Cardiac muscle cell (in vitro differentiated cells and primary cell): ENCODE results near the gene IRAK2. TPM values are rescaled to one million over a fixed set of nuclear protein-coding genes. Genes with fewer than 3 reads are reported as not detected.

ENCODE experiments used
- DNase-seq, 2 donors: peaks; one replicate each; pipeline versions ENCODE4 v3.0.0 to v3.0.0-alpha.2; 2010 to 2017; ENCODE audit warnings: low read depth in 1 of 2, low spot score in 1 of 2
- H3K27ac ChIP-seq: fragments of 200-600 bp; sonication (generic); 2 replicates; pipeline ENCODE4 v1.5.1; 2016
- H3K27me3 ChIP-seq: fragments of 200-600 bp; sonication (generic); 2 replicates; pipeline ENCODE4 v1.6.0; 2016; ENCODE audit warnings: control low read depth
- H3K36me3 ChIP-seq: fragments of 200-600 bp; sonication (generic); 2 replicates; pipeline ENCODE4 v1.5.1; 2016; ENCODE audit warnings: control low read depth
- H3K4me1 ChIP-seq: fragments of 200-600 bp; sonication (generic); 2 replicates; pipeline ENCODE4 v1.8.1; 2017; ENCODE audit warnings: low read depth, mild to moderate bottlenecking, mixed run types
- H3K4me3 ChIP-seq: fragments of 200-600 bp; sonication (generic); 2 replicates; pipeline ENCODE4 v1.5.1; 2016; ENCODE audit warnings: mild to moderate bottlenecking
- H3K9me3 ChIP-seq: fragments of 200-600 bp; sonication (generic); 2 replicates; pipeline ENCODE4 v1.5.1; 2017; ENCODE audit warnings: low read depth, mild to moderate bottlenecking, control low read depth
- polyA plus RNA-seq: library from polyadenylated mRNA; unstranded; fragments of >200 nt; fragmentation: Nextera tagmentation; extraction: Ambion mirVana; gene quantifications from 2 replicates; pipeline ENCODE4 v1.2.1, GENCODE V29; 2016
- total RNA-seq: library from RNA; depleted of rRNA; stranded (reverse); fragments of >200 nt; gene quantifications from 2 replicates; pipeline ENCODE4 v1.2.3, GENCODE V29; 2016
- TF ChIP-seq, protein P1 (sequence below): IDR thresholded peaks from 2 replicates; pipeline ENCODE4 v1.5.1; 2012; ENCODE audit warnings: low read depth, mild to moderate bottlenecking, low read length

Gene IRAK2, protein sequence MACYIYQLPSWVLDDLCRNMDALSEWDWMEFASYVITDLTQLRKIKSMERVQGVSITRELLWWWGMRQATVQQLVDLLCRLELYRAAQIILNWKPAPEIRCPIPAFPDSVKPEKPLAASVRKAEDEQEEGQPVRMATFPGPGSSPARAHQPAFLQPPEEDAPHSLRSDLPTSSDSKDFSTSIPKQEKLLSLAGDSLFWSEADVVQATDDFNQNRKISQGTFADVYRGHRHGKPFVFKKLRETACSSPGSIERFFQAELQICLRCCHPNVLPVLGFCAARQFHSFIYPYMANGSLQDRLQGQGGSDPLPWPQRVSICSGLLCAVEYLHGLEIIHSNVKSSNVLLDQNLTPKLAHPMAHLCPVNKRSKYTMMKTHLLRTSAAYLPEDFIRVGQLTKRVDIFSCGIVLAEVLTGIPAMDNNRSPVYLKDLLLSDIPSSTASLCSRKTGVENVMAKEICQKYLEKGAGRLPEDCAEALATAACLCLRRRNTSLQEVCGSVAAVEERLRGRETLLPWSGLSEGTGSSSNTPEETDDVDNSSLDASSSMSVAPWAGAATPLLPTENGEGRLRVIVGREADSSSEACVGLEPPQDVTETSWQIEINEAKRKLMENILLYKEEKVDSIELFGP
- total RNA-seq (1.1 and 2.1 TPM in 2 replicates), polyA plus RNA-seq (1.1 TPM in 2 replicates)

DNA sequence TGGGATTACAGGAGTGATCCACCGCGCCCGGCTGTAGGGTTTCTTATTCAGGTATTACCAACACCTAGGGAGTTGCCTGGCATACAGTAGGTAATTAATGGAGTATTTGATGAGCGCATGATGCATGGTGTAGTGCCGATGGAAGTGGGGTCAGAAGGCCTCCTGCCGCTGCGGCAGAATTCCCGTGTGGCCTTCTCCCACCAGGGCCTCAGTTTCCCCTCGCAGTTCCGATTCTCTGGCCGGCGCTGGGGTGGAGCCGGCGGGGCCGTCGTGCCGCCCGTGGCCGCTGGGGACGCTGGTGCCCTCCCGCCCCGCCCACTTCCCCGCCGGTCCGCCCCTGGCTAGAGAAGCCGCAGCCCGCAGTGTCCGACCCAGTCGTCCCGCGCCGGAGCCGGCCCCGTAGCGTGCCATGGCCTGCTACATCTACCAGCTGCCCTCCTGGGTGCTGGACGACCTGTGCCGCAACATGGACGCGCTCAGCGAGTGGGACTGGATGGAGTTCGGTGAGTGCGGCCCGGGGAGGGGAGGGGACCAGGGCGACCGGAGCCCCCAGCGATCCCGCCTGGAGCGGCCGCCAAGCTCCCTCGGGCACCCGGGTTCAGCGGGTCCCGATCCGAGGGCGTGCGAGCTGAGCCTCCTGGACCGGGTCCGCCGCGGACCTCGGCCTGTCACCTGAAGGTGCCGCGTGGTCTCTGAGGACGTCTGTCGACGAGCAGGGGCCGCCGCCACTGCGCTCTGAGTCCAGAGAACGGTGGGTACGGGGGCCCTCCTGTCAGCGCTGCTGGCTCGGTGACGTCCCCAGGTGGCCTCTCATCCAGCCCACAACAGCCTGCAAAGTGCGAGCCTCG, at the start of gene IRAK2:
Gene IRAK2, plus strand, starts transcription at position 374 of the 848 bp plus-strand sequence. Its CDS starts 36 bp downstream, at position 410.
- Histone ChIP-seq H3K9me3 (no peaks in the 10 kb centered on the region), H3K27me3 (no peaks in the 10 kb centered on the region), H3K4me3 (peak within 1 kb of the TSS; percentile 52), H3K36me3 (no peaks in the 10 kb centered on the region), H3K27ac (no peak within 1 kb of the TSS), H3K4me1 (no peaks in the 10 kb centered on the region)
- DNase-seq, result peak; percentile 70 to 78
- TF ChIP-seq, protein P1, sequence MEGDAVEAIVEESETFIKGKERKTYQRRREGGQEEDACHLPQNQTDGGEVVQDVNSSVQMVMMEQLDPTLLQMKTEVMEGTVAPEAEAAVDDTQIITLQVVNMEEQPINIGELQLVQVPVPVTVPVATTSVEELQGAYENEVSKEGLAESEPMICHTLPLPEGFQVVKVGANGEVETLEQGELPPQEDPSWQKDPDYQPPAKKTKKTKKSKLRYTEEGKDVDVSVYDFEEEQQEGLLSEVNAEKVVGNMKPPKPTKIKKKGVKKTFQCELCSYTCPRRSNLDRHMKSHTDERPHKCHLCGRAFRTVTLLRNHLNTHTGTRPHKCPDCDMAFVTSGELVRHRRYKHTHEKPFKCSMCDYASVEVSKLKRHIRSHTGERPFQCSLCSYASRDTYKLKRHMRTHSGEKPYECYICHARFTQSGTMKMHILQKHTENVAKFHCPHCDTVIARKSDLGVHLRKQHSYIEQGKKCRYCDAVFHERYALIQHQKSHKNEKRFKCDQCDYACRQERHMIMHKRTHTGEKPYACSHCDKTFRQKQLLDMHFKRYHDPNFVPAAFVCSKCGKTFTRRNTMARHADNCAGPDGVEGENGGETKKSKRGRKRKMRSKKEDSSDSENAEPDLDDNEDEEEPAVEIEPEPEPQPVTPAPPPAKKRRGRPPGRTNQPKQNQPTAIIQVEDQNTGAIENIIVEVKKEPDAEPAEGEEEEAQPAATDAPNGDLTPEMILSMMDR, result peak; percentile 64

DNA sequence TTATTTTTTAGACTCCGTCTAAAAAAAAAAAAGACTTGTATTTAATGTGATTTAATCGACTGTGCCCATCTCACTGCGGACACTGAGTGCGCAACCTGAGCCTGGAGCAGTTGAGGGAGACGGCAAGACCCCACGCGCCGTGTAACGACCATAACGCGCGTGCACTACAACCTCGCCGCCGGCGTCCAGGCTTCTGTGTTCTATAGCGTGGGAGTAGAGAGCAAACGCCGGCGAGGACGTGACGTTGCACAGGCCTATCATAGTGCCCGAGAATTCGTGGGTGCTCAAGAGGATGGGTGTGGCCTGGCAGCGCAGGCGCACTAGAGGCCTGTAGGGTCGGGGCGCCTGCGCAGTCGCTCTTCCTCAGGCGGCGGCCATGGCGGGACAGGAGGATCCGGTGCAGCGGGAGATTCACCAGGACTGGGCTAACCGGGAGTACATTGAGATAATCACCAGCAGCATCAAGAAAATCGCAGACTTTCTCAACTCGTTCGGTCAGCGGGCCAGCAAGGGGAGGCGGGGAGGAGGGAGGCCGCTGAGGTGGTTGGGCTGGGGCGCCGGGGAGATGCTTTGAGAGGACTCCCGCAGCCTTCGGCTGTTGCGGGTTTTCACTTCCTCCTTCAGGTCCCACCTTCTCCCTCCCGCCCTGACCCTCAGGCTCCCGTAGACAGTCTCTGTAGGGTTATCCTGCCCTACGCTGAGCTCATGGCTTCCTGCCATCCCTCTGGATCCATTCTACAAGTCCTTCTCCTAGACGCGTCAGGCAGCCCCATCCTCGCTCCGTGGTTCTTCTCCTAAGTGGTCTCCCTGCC, 49.2 kb upstream of the IRAK2 start, which contains the start of gene BRK1:
Gene BRK1, plus strand, starts transcription at position 350 of the 812 bp plus-strand sequence. Its CDS starts 27 bp downstream, at position 377.
- H3K4me1 ChIP-seq, result peaks cover 6% of the 10 kb centered on the region
- DNase-seq, result peak; percentile 98
- peak within 1 kb of the TSS; percentile 77 for H3K27ac ChIP-seq
- H3K27me3 ChIP-seq, result no peaks in the 10 kb centered on the region
- no peaks in the 10 kb centered on the region for H3K36me3 ChIP-seq
- TF ChIP-seq, protein P1, result no peak
- peak within 1 kb of the TSS; percentile 71 for H3K4me3 ChIP-seq
- H3K9me3 ChIP-seq, result no peaks in the 10 kb centered on the region

DNA sequence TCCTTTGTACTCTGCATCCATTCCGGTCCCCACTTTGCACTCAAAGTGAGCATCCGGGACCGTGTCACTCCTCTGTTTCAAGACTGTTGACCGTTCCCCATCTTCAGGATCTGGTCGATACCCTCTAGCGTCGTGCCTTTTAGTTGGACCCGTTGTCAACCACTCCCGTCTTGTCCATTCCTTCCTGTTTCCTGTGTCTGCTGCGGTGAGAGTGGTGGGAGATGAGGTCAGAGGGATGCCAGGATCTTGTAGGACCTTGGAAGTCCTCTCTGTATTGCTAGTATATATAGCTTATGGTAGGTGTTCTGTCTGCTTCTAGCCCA, 48.6 kb upstream of the IRAK2 start:
- Histone ChIP-seq H3K27ac (peak overlapping the region; percentile 27), H3K4me3 (peak overlapping the region; percentile 71), H3K27me3 (no peaks in the 10 kb centered on the region), H3K36me3 (no peaks in the 10 kb centered on the region), H3K4me1 (peaks cover 6% of the 10 kb centered on the region), H3K9me3 (no peaks in the 10 kb centered on the region)
- TF ChIP-seq, protein P1, result no peak
- peak in 1 of 2 donors; percentile 44 for DNase-seq

DNA sequence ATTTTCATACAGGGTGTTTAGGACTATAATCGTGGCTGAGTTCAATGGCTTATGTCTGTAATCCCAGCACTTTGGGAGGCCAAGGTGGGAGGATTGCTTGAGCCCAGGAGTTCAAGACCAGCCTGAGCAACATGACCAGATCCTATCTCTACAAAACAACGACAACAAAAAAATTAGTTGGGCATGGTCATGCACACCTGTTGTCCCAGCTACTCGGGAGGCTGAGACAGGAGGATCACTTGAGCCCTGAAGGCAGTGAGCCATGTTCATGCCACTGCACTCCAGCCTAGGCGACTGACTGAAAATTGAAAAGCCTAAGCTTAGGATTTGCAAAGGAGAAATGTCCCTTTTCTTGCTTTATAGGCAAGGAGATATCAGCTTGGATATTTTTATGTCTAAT, 47.8 kb upstream of the IRAK2 start:
- no peaks in the 10 kb centered on the region for H3K9me3 ChIP-seq
- no peak overlapping the region for H3K4me3 ChIP-seq
- no peak overlapping the region for H3K27ac ChIP-seq
- DNase-seq, result no peak
- no peaks in the 10 kb centered on the region for H3K36me3 ChIP-seq
- peaks cover 6% of the 10 kb centered on the region for H3K4me1 ChIP-seq
- TF ChIP-seq, protein P1, result no peak
- H3K27me3 ChIP-seq, result no peaks in the 10 kb centered on the region

DNA sequence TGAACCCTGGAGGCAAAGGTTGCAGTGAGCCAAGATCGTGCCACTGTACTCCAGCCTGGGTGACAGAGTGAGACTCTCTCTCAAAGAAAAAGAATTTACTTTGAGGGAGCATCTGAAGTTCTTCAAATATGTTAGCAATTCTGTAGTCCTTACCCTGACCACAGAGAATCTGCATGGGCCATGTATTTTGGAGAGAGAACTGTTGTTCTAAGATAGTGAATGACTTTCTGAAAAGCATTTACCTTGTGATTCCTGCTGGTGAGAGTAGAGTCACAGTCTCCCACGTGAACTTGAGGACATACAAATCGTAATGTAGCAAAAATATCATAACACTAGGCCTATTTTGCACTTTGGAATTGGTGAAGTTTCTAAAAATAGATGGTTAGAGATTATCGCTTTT, 45.3 kb upstream of the IRAK2 start:
- peaks cover 6% of the 10 kb centered on the region for H3K4me1 ChIP-seq
- H3K27me3 ChIP-seq, result no peaks in the 10 kb centered on the region
- no peak overlapping the region for H3K4me3 ChIP-seq
- no peaks in the 10 kb centered on the region for H3K36me3 ChIP-seq
- H3K9me3 ChIP-seq, result no peaks in the 10 kb centered on the region
- H3K27ac ChIP-seq, result no peak overlapping the region
- DNase-seq, result no peak
- TF ChIP-seq, protein P1, result no peak
